Midbrain (tissue), 1 donor: ENCODE data around the gene ZYX.

Source experiments
- DNase-seq: peaks from one replicate; lab custom pipeline; 2025; lab: John Stamatoyannopoulos, UW

Gene ZYX

GRCh38 chr7:143380646-143381426, at the start of gene ZYX:
ZYX (plus strand) TSS chr7:143381345; CDS start chr7:143381572, 227 bp downstream.
- peak; percentile 83 for DNase-seq

GRCh38 chr7:143334244-143334643, 46.9 kb upstream of the ZYX start:
- no peak for DNase-seq

GRCh38 chr7:143337216-143337615, 43.9 kb upstream of the ZYX start:
- no peak for DNase-seq

GRCh38 chr7:143341842-143342241, 39.3 kb upstream of the ZYX start:
- DNase-seq, result no peak

- DNase-seq, result no peak
Measured at GRCh38 chr7:143343596-143343995, 37.5 kb upstream of the ZYX start.

GRCh38 chr7:143345428-143345900, 35.7 kb upstream of the ZYX start:
- no peak for DNase-seq

- DNase-seq, result no peak
Measured at GRCh38 chr7:143346018-143346417, 35.1 kb upstream of the ZYX start.

- no peak for DNase-seq
Measured at GRCh38 chr7:143347950-143348349, 33.2 kb upstream of the ZYX start.

- no peak for DNase-seq
Measured at GRCh38 chr7:143351060-143351459, 30.1 kb upstream of the ZYX start.

- no peak for DNase-seq
Measured at GRCh38 chr7:143351574-143351973, 29.6 kb upstream of the ZYX start.

- no peak for DNase-seq
Measured at GRCh38 chr7:143352531-143353002, 28.6 kb upstream of the ZYX start.

- DNase-seq, result no peak
Measured at GRCh38 chr7:143354376-143354775, 26.8 kb upstream of the ZYX start.

- DNase-seq, result no peak
Measured at GRCh38 chr7:143354965-143355364, 26.2 kb upstream of the ZYX start.

GRCh38 chr7:143355450-143356385, 25.4 kb upstream of the ZYX start:
- no peak for DNase-seq

- no peak for DNase-seq
Measured at GRCh38 chr7:143356414-143357050, 24.6 kb upstream of the ZYX start.

GRCh38 chr7:143358626-143359025, 22.5 kb upstream of the ZYX start:
- no peak for DNase-seq

- no peak for DNase-seq
Measured at GRCh38 chr7:143359771-143360353, 21.3 kb upstream of the ZYX start.

GRCh38 chr7:143360788-143361551, 20.2 kb upstream of the ZYX start:
- peak; percentile 33 for DNase-seq

- DNase-seq, result peak; percentile 33
Measured at GRCh38 chr7:143361552-143362130, 19.5 kb upstream of the ZYX start.

GRCh38 chr7:143362131-143363015, 18.8 kb upstream of the ZYX start, which contains the start of gene FAM131B:
FAM131B (minus strand) TSS chr7:143362713; CDS start chr7:143362603, 110 bp downstream.
- peak; percentile 66 for DNase-seq
